Left renal pelvis (tissue), 4 donors: Measurements from ENCODE around the gene MAP2. TPM values are rescaled to one million over a fixed set of nuclear protein-coding genes. Genes with fewer than 3 reads are reported as not detected.
A peak's percentile ranks its signal among the peaks of the same experiment; 100 is the strongest.
"Not testable (repeated sequence)": the region's sequence is repeated elsewhere in the genome, so short reads cannot be mapped to it uniquely, and the experiment has no call there.

Source experiments
- DNase-seq, 4 donors: peaks; one replicate each; pipeline ENCODE4 v3.0.0-alpha.2; 2013; ENCODE audit warnings: low read depth in 4 of 4, low spot score in 3 of 4
- polyA plus RNA-seq, 4 donors: library from polyadenylated mRNA; unstranded; fragments of 120-200 nt; gene quantifications; one replicate each; pipeline ENCODE4 v1.2.1, GENCODE V29; 2013; ENCODE audit not compliant: insufficient read length in 4 of 4

The MAP2 gene
- polyA plus RNA-seq, 4 donors: 21.9 to 34.0 (median 31.3) TPM

- no peak for DNase-seq
Measured at GRCh38 chr2:209473930-209474419, 50.1 kb downstream of the MAP2 start.

GRCh38 chr2:209474960-209475359 is 51.1 kb downstream of the MAP2 start:
- DNase-seq: no peak

GRCh38 chr2:209476367-209477208 is 52.7 kb downstream of the MAP2 start:
- peak; percentile 71 to 86 (median 73) for DNase-seq

- DNase-seq: not testable (repeated sequence)
Measured at GRCh38 chr2:209492296-209492695, 68.4 kb downstream of the MAP2 start.

- not testable (repeated sequence) for DNase-seq
Measured at GRCh38 chr2:209495068-209495620, 71.3 kb downstream of the MAP2 start.

- DNase-seq: no peak
Measured at GRCh38 chr2:209495855-209496585, 72.2 kb downstream of the MAP2 start.

GRCh38 chr2:209496586-209496982 is 72.7 kb downstream of the MAP2 start:
- no peak for DNase-seq

- DNase-seq: no peak
Measured at GRCh38 chr2:209498614-209499013, 74.8 kb downstream of the MAP2 start.

GRCh38 chr2:209499069-209499468 is 75.2 kb downstream of the MAP2 start:
- no peak for DNase-seq

GRCh38 chr2:209501579-209501978 is 77.7 kb downstream of the MAP2 start:
- DNase-seq: no peak

- no peak for DNase-seq
Measured at GRCh38 chr2:209505410-209505809, 81.6 kb downstream of the MAP2 start.

- DNase-seq: no peak
Measured at GRCh38 chr2:209508255-209508654, 84.4 kb downstream of the MAP2 start.

GRCh38 chr2:209511637-209512036 is 87.8 kb downstream of the MAP2 start:
- DNase-seq: no peak

GRCh38 chr2:209512971-209513370 is 89.1 kb downstream of the MAP2 start:
- no peak for DNase-seq

GRCh38 chr2:209517436-209517835 is 93.6 kb downstream of the MAP2 start:
- DNase-seq: no peak

GRCh38 chr2:209519271-209519670 is 95.4 kb downstream of the MAP2 start:
- no peak for DNase-seq

- DNase-seq: no peak
Measured at GRCh38 chr2:209519906-209520305, 96.1 kb downstream of the MAP2 start.

- no peak for DNase-seq
Measured at GRCh38 chr2:209523041-209523740, 99.3 kb downstream of the MAP2 start.

- DNase-seq: no peak
Measured at GRCh38 chr2:209523867-209524266, 100.0 kb downstream of the MAP2 start.

- no peak for DNase-seq
Measured at GRCh38 chr2:209525331-209525730, 101.5 kb downstream of the MAP2 start.

- DNase-seq: peak; percentile 11 to 37 (median 24)
Measured at GRCh38 chr2:209525834-209526281, 102.0 kb downstream of the MAP2 start.
